ENCODE measurements around the gene MED25.

DNA sequence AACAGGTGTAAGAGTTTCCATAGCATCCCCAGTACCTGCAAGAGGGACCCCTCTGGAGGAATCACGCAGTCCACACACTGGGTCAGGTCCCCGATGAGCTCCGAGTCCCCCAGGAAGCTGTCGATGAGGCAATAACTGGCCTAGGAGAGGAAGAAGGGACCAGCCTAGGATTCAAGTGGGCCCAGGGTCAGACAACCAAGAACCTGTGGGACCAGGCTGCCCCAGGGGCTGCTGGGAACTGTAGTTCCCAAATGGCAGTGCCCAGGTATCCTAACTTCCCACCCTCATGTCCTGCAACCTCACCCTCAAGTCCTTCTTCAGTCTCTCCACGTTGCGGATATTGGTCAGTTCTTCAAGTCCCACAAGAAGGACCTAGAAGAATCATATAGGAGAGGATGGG, 6.8 kb upstream of the MED25 start:
- TF ChIP-seq, protein P1, sequence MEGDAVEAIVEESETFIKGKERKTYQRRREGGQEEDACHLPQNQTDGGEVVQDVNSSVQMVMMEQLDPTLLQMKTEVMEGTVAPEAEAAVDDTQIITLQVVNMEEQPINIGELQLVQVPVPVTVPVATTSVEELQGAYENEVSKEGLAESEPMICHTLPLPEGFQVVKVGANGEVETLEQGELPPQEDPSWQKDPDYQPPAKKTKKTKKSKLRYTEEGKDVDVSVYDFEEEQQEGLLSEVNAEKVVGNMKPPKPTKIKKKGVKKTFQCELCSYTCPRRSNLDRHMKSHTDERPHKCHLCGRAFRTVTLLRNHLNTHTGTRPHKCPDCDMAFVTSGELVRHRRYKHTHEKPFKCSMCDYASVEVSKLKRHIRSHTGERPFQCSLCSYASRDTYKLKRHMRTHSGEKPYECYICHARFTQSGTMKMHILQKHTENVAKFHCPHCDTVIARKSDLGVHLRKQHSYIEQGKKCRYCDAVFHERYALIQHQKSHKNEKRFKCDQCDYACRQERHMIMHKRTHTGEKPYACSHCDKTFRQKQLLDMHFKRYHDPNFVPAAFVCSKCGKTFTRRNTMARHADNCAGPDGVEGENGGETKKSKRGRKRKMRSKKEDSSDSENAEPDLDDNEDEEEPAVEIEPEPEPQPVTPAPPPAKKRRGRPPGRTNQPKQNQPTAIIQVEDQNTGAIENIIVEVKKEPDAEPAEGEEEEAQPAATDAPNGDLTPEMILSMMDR (IDR thresholded peaks at IDR 0.05) = no peak
- TF ChIP-seq POLR2A (IDR thresholded peaks at IDR 0.05) = no peak
- no peak for TF ChIP-seq POLR2AphosphoS5 (IDR thresholded peaks at IDR 0.05; ENCODE audit: insufficient read depth in 1 of 2, low read depth in 1 of 2)

Measured in vagina (tissue), 2 donors.